CD4-positive, alpha-beta T cell treated with Interleukin-2 at 100 ng/mL for 4 hours (primary cell): ENCODE results near the gene CBLB.
A peak's percentile ranks its signal among the peaks of the same experiment; 100 is the strongest.
"Not testable (repeated sequence)": the region's sequence is repeated elsewhere in the genome, so short reads cannot be mapped to it uniquely, and the experiment has no call there.

ENCODE experiments used
- DNase-seq: peaks from one replicate; pipeline ENCODE4 v3.0.0-alpha.2; 2020; ENCODE audit warnings: low spot score

CBLB gene

DNA sequence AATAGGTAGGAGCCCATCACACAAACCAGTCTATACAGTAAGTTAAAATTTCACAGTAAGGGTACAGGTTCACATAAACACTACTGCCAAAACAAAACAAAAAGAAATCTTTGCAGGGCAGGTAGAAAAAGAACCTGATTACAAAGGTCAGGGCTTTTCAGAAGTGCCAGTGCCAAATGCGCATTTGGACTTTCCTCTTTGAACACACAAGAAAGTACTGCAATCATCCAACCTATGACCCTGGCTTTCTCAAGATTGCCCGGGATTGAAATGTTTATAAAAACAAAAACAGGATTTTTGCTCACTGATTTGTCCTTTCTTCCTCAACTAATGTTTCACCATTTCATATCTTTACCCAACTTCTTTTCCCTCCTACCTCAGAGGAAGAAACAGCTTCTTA is 47.4 kb downstream of the CBLB start:
- DNase-seq: no peak

DNA sequence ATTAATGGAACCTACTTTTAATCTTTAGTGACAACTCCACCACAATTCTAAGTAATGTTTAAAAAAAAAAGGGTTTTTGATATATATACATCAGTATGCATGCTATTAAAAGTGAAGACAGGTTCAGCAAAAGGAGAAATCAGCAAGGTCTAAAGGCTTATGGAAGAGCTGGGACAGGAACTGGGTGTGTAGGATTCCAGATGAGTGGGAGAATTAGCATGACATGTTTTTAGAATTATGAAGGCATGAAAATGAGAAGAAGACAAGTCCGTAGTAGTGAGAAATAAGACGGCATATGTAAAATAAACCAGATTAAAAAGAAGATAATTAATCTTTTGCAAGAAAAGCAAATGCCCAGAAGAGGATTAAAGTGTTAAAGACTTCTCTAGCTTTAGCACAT is 52.0 kb downstream of the CBLB start:
- no peak for DNase-seq

DNA sequence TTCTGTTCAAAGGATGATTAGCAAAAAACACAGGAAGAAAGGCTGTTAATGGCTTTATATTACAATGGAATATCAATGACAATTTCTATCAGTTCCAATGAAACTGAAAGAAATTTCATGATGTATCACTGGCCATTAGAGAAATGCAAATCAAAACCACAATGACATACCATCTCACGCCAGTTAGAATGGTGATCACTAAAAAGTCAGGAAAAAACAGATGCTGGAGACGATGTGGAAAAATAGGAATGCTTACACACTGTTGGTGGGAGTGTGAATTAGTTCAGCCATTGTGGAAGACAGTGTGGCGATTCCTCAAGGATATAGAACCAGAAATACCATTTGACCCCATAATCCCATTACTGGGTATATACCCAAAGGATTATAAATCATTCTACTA is 53.5 kb downstream of the CBLB start:
- DNase-seq: not testable (repeated sequence)

DNA sequence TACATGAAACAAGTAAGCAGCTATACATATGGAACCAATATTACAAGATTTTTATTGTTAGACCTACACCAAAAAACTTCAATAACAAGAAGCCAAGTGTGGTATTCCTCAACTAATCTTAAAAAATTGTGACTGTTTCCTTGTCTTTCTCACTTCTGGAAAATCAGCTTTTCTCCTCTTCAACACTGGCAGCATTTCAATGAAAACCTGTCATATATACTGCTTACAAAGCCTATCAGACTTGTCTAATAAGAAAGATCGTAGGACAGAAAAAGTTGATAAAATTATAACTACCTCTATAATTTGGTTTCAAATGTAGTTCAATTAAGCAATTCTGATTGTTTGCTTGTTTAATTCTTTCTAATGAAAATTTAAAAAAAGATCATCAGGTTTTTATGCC is 55.1 kb downstream of the CBLB start:
- no peak for DNase-seq

DNA sequence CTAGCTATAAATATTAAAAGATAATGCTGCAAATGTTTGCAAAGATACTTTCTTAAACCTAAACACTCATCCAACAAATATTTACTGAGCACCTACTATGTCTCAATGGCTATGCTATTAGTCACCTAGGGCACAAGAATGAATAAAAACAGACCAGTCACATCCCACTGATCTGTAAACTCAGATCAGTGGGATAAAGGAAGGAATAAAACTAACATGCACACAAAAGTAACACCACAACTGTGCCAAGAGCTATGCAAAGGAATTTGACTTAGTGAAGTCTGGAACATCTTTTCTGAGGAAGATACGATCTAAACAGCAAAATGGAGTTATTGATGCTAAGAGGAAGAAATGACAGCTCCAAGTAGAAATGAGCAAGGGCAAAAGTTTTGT is 56.6 kb downstream of the CBLB start:
- no peak for DNase-seq

DNA sequence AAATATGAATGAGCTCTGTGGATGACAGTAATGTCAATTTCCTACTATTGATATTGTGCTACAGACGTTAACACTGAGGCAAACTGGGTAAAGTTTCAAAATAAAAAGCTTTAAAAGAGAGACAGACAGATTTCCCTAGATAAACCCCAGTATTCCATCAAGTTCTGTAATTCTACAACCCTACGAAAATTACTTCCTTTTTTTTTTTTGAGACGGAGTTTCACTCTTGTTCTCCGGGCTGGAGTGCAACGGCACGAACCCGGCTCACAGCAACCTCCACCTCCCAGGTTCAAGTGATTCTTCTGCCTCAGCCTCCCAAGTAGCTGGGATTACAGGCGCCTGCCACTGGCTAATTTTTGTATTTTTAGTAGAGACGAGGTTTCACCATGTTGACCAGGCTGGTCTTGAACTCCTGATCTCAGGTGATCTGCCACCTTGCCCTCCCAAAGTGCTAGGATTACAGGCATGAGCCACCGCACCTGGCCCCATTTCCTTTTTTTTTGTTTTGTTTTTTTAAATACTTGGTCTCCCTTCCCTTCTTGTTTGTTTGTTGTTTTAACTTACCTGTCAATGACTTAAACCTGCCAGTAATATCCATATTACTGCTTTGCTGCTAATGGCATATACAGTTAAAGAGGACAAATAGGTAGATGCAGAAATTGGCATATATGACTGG is 57.2 kb downstream of the CBLB start:
- DNase-seq: no peak

DNA sequence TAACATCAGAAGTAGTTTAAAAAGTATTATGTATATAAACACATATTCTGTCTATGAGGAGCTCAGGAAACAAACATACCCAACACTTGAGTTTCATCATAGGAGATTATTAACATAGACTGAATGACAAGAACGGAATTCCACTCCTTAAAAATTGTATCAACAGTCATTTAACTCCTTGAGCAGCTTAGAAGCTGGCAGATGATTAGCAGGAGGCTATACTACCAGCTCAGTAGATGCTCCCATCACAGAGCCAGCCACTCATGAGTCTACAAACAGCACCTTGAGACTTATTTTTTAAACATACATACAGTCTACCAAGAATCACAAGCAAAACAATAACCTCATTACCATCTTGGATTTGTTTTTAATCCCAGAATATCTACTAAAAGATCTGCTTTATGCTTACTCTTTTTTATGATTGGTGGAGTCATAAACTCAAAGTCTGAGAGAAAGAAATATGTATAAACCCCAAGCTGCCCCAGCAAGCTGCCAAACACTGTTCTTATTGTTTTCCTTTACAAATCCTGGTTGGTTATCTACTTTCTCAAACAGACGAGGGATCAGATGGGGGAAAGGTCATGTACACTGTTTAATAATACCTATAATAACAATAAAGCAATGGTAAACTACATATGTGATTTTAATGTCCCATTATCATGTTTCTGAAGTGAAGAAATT is 59.5 kb downstream of the CBLB start:
- no peak for DNase-seq

DNA sequence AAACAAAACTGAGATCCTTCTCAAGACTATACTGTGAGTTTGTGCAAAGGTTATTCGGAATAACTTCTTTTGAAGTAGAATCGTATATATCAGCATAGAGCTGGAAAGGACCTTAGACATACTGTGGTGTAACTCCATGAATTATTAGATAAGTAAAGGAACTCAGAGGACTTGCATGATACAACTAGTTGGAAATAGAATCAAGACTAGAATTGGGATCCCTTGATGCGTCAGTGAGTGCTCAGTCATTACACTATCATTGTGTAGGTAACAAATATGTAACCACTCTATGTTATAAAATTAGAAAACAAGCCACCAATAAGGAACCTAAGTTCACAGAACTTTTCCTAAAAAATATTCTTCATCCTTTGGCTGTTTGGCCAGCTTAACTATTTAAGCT is 61.1 kb downstream of the CBLB start:
- no peak for DNase-seq

DNA sequence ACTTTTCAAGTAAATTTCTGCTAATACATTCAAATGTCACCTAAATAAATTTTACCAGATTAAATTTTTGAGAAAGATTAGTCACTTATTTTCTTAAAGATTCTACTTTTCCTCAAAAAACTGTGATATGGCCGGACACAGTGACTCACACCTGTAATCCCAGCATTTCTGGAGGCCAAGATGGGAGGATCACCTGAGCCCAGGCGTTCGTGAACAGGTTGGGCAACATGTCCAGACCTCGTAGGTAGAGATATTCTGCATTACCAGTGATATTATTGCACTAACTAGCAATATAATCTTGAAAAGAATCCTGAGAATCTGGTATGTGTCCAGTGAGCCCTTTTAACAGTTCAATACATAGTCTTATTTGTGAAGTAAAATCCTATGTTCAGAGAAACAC is 61.7 kb downstream of the CBLB start:
- DNase-seq: no peak

DNA sequence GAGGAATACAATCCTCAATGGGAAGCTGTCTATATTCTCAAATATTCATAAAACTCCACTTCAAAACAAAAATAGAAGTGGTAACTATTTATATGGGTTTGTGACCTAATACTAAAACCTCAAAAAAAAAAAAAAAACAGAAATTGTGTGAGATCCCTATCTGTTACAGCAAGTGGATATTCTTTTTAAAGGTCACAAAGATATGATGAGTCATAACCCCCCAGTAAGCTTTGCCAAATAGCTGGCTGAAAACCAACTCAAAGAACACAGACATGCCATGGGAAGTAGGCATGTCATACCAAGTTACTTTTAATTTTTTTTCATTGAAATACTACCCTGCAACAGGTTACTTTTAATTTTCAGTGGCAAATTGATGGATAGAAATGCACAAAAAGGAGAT is 62.5 kb downstream of the CBLB start:
- DNase-seq: peak; percentile 84

DNA sequence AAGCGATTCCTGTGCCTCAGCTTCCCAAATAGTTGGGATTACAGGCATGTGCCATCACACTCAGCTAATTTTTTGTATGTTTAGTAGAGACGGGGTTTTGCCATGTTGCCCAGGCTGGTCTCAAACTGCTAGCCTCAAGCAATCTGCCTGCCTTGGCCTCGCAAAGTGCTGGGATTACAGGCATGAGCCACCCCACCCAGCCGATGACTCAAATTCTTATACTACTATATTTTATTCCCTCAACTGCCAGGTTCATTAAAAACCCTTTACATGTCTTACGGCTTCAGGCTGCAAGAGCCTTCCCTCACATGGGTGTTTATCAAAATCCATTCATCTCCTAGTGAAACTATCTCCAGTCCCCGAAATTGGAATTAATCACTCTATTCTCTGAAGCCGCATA is 63.4 kb downstream of the CBLB start:
- DNase-seq: no peak

DNA sequence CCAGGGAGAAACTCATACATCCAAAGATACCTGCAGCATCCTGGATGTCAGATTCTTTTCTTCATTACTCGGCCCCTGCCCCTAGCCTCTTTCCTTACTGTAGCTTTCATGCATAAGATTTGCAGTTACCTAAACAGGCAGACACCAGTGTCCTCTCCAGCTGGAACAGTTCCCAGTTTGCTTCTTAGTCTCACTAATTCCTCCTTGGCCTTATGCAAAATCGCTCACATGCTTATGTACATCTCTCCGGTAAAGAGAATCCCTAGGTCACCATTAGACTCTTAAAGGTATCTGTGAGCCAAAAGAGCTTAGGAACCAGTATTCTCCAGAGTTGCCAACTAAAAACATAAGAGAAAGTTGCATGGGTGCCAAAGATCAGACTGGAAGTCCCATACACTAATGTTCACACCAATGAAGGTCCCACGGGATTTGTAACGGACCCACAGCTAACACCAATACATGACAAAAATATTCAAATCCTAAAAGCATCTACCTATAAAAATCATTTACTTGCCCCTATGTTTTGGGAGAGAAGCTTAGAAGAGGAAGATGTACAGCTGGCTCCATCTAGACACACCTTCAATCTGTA is 66.6 kb downstream of the CBLB start:
- no peak for DNase-seq

DNA sequence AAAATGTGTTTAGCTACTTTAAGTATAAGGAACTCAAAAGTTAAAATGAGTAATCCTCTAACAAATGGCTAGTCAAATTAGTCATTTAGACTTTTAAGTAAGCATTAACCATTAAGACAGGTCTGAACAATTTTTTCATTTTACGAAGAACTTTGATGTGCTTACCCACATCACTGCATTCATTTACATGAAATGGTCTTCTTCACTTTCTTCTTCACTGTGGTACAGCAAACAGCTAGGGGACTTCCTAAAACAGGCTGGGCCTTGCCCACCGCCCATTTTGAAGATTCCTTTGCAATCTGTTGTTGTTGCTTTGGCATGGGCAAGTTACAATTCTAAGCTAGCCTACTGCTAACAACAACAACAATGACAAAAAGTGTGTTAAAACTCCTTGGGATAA is 67.4 kb downstream of the CBLB start:
- peak; percentile 46 for DNase-seq

DNA sequence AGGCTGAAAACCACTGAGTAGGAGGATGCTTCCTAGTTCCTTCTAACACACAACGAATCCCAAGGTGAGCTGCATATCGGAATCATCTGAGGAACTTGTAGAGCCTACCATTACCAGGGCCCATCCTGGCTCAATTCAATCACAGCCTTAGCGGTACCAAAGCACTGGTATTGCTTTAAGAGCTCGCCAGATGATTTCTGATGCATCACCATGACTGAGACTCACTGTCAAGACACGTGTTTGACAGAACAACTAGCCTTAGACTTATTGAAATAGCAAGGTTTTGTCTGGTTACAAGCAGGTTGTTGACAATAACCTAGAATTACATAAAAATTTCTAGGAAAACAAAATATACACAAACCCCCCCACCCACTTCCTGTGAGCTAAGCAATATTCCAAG is 68.5 kb downstream of the CBLB start:
- peak; percentile 31 for DNase-seq

DNA sequence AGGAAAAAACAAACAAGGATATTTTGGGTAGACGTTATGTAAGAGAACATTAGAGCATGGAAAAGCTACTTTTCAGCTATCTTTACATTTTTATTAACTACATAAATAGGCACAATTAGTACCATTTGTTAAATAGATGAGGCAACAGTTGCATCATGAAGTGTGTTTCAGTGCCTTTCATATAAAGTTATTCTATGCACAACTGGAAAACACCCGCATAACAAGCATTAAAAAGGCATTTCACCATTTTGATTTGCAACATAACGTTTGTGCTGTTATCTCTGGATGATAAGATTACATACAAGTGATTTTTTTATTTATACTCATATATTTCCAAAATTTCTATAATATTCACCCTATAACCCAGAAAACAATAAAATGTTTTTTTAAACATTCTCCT is 69.5 kb downstream of the CBLB start:
- no peak for DNase-seq

DNA sequence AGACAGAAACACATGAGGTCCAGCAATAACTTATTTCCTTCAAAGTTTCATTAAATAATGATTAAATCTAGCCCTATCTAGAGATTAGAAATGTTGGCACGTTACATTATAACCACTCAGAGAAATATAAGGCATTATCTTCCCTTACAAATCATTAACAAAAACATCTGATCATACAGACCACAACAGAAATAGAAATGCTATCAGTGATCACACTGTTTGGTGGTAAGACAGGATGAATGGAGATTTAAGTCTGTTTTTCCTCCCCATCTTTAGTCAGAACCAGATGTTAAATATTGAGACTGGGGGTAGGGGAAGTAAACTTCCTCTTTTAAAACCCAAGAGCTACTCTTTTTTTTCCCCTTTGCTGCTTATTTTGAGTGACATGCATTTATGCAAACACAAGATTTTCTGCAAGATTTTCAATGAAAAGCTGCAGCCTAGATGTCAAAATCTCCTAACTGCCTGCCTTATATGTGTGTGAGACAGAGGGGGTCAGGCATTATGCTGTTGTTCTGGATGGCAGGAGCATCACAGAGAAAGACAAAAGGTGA is 70.4 kb downstream of the CBLB start:
- no peak for DNase-seq

DNA sequence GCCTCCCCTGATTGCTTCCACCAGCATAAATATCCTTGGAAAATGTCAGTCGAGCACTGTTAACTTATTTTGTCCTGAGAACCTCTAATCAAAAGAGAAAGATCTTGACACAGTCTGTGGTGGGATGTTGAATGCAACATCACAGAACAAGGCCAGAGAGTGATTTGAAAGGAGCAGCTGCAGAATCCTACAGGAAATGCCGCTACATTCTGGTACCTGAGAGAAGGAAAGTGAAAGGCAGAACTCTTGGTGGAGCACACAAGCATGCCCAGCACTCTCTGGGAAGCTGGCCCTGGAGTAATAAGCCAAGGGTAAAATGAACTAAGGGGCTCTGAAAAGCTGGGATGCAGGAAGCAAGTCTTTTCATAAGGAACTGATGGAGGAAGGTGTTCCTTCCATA is 75.8 kb downstream of the CBLB start:
- no peak for DNase-seq

DNA sequence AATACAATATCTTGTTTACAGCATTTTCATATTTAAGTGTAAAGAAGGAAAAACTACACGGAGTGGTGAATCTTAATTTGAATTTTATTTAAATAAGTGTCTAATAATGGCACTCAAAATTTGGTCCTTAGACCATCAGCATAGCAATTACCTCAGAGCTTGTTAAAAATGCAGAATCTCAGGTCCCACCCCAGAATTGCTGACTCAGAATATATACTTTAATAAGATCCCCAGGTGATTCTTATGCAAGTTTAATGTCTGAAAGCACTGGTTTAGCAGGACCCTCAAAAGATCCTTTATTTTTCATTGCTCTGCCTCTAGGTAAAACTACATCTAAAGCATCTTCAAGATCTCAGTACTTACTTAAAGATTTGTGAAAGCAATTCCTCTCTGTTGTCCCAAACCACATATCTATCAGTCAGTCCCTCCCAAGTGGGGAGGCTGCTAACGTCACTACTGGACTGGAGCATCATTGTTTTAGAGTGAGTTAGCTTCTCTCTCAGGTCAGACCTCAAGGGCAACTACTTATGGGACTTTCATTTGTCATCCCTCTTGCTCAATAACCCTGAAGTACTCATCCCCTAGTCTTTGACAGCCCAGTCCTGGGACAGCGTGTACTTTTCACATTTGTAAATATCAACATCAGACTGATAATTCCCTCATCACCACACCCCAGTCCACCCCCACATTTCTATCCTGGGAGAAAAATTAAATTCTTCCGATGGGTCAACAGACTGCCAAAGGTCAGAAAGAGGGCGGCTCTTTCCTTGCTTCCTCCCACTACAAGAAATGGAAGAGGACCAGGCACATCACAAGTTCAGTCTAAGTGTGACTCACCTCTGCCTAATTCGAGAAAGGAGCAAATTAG is 76.7 kb downstream of the CBLB start:
- DNase-seq: no peak

DNA sequence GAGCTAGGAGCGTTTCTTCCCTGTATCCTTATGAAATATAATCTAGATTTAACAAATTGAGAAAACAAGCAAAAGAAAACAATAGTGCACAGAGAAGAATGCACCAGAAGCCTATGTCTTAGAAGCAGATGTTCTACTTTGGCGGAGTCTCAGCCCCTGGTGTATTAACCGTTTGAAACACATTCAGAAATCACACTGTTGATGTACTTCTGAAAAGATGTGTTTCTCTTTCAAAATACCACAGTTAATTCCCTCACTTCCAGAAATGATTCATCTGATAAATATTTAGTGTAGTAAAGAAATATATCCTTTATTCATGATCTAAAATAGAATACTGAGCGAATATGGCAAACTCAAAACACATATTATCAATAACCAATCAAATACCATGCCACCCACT is 77.7 kb downstream of the CBLB start:
- no peak for DNase-seq

DNA sequence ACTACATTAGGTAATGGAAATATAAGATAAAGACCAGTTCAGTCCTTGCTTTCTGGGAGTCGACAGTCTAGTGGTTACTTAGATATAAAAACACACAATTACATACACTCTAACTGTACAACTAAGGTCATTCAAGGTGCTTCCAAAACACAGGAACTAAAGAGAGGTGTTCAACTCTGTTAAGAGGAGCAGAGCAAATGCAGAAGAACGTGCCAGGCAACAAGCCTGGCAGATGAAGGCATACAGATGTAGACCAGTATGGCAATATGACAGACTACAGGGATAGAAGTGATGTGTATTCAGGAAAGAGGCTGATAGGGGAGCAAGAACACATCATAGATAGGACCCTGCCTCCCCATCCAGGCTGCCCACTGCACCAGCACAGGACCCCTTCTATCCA is 78.3 kb downstream of the CBLB start:
- no peak for DNase-seq

DNA sequence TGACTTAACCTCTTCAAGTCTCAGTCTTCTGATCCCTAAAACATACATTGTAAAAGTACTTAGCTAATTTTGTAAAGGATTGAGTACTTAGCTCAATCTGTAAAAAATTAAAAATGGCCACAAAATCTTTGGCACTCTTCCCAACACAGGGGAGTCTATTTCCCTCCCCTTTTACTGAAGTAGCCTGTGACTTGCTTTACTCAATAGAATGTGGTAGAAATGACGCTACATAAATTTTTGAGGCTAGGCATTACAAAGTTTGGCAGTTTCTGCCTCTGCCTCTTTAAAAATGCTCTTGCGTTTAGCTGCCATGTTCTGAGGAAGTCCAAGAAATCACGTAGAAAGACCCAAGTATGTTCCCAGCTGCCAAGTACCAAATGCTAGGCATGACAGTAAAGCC is 80.2 kb downstream of the CBLB start:
- DNase-seq: no peak

DNA sequence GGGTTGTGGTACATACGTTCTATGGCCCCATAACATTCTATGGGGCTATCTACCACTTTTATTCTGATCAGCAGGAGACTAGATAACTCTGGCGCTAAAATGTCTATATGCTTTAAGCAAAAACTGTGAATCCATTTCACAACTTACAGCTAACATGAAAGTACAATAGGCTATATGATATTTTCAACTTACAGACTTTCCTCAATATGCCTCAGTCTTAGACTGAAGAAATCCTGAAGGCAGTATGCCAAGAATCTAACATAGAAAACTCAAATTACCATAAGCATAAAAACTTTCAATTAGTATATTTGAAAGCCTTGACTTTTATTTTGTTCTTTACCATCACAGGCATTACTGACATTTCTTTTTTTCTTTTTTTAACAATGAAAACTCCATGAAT is 81.4 kb downstream of the CBLB start:
- no peak for DNase-seq

DNA sequence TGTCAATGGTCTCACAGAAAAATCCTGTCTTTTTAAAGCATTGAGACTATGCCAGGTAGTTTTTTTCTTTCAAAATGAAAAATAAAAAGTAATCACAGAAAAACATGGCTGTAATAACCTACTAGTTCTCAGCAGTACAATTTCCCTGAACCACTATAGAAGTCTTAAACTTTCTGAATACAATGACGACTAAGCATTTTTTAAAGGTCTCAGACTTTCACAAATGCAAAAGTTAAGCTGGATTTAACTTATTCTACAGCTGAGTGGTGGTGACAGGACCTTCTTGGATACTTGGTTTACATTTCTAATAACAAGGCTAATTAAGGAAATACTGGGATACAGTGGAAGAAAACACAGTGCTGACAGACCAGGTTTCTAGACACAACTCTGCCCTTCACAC is 81.8 kb downstream of the CBLB start:
- DNase-seq: no peak
